Astrocyte of the spinal cord (primary cell): Measurements from ENCODE around the gene ACSF3.
"Not testable (repeated sequence)": the region's sequence is repeated elsewhere in the genome, so short reads cannot be mapped to it uniquely, and the experiment has no call there.

Source experiments
- DNase-seq: peaks from one replicate; pipeline ENCODE4 v3.0.0; 2011; ENCODE audit warnings: low read depth, low spot score
- H3K4me3 ChIP-seq: 2 replicates; pipeline ENCODE4 v1.5.1; 2011; ENCODE audit warnings: low read depth, mild to moderate bottlenecking, low read length, moderate library complexity
- in situ Hi-C: cut with HindIII; loops from 2 replicates; pipeline ENCODE4 v1.10.0; 2017; ENCODE audit warnings: low sequenced_read_pairs
- TF ChIP-seq, protein P1 (sequence below): IDR thresholded peaks from 2 replicates; pipeline ENCODE4 v1.5.1; 2012; ENCODE audit warnings: low read depth, mild to moderate bottlenecking, low read length, inconsistent platforms

ACSF3 gene

GRCh38 chr16:89184933-89185794 lies 91.5 kb downstream of the ACSF3 start:
- no peak for DNase-seq
- in situ Hi-C loops = no loop called here
- no peak overlapping the region for H3K4me3 ChIP-seq
- TF ChIP-seq, protein P1, sequence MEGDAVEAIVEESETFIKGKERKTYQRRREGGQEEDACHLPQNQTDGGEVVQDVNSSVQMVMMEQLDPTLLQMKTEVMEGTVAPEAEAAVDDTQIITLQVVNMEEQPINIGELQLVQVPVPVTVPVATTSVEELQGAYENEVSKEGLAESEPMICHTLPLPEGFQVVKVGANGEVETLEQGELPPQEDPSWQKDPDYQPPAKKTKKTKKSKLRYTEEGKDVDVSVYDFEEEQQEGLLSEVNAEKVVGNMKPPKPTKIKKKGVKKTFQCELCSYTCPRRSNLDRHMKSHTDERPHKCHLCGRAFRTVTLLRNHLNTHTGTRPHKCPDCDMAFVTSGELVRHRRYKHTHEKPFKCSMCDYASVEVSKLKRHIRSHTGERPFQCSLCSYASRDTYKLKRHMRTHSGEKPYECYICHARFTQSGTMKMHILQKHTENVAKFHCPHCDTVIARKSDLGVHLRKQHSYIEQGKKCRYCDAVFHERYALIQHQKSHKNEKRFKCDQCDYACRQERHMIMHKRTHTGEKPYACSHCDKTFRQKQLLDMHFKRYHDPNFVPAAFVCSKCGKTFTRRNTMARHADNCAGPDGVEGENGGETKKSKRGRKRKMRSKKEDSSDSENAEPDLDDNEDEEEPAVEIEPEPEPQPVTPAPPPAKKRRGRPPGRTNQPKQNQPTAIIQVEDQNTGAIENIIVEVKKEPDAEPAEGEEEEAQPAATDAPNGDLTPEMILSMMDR = no peak

- DNase-seq, H3K4me3 ChIP-seq, in situ Hi-C loops: not testable (repeated sequence)
Measured at GRCh38 chr16:89185887-89186592, 92.4 kb downstream of the ACSF3 start.

DNA sequence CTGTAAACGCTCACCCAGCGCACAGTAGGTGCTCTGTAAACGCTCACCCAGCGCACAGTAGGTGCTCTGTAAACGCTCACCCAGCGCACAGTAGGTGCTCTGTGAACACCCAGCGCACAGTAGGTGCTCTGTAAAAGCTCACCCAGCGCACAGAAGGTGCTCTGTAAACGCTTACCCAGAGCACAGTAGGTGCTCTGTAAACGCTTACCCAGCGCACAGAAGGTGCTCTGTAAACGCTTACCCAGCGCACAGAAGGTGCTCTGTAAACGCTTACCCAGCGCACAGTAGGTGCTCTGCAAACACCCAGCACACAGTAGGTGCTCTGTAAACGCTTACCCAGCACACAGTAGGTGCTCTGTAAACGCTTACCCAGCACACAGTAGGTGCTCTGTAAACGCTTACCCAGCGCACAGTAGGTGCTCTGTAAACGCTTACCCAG lies 93.0 kb downstream of the ACSF3 start:
- DNase-seq, in situ Hi-C loops, H3K4me3 ChIP-seq: not testable (repeated sequence)

GRCh38 chr16:89187032-89187769 lies 93.5 kb downstream of the ACSF3 start:
- in situ Hi-C loops = no loop called here
- no peak overlapping the region for H3K4me3 ChIP-seq
- peak; percentile 12 for DNase-seq
- TF ChIP-seq, protein P1 = no peak

DNA sequence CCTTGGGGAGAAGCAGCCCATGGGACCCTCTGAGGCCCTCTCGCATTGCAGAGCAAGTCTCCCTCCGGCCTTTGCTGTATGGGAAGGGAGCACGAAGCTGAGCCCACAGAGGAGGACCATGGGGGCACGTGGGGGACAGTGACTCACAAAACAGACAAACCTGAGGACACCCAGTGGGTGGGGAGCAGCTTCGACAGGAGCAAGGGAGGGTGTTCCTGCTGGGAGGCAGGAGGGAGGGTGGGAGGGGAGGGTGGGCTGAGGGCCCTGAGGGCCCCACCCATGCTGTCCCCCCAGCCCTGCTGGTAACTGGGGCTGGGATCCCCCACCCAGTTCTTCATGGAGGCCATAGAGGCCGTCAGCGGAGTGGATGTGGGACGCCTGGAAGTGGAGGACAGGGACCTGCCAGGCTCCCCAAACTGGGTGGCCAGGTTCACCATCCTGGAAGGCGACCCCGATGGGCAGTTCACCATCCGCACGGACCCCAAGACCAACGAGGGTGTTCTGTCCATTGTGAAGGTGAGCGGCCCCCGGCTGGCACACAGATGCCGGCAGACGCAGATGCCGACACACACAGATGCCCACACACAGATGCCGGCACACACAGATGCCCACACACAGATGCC lies 94.2 kb downstream of the ACSF3 start:
- in situ Hi-C loops = no loop called here
- peak; percentile 15 for DNase-seq

GRCh38 chr16:89188471-89189357 lies 95.1 kb downstream of the ACSF3 start:
- DNase-seq, in situ Hi-C loops, H3K4me3 ChIP-seq: not testable (repeated sequence)

More for the DNA sequence above, 94.2 kb downstream of the ACSF3 start:
- TF ChIP-seq, protein P1 = no peak
- H3K4me3 ChIP-seq = no peak overlapping the region

- TF ChIP-seq, protein P1 = no peak
- DNase-seq = no peak
- in situ Hi-C loops = no loop called here
- no peak overlapping the region for H3K4me3 ChIP-seq
Measured at GRCh38 chr16:89189358-89190025, 95.8 kb downstream of the ACSF3 start.
